HG03108 (cell line): ENCODE results near the gene GCNA.
"Not testable (repeated sequence)": the region's sequence is repeated elsewhere in the genome, so short reads cannot be mapped to it uniquely, and the experiment has no call there.

ENCODE experiments used
- ATAC-seq: cut with Tn5 transposase; IDR thresholded peaks from one replicate; pipeline ENCODE4 v1.9.1; 2021; ENCODE audit warnings: moderate library complexity; ENCODE audit not compliant: unreplicated experiment

The GCNA gene

DNA sequence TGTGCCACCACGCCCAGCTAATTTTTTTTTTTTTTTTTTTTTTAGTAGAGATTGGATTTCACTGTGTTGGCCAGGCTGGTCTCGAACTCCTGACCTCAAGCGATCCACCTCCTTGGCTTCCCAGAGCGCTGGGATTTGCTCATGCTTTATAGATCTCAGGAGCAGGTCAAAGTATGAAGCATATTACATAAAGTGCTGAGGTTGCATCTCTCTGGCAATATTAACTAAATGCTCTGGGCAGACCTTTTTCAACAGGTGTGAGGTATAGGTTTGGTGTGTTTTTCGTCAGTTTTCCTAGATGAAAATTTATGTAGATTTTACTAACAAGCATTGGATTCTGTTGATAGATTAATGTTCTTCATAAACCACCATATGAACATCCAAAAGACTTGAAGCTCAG, 19.3 kb upstream of the GCNA start:
- ATAC-seq, result no peak

DNA sequence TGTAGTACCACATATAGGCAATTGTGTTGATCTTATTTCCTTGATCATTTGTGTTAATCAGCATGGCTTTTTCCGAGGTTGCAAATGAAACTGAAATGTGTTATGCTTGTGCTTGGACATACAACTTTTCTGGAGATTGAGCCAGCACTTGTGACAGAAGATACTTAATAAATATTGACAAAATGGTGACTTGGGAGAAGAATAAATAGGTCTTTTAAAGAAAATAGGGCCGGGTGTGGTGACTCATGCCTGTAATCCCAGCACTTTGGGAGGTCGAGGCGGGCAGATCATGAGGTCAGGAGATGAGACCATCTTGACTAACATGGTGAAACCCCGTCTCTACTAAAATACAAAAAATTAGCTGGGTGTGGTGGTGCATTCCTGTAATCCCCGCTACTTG, 18.5 kb upstream of the GCNA start:
- ATAC-seq, result not testable (repeated sequence)

DNA sequence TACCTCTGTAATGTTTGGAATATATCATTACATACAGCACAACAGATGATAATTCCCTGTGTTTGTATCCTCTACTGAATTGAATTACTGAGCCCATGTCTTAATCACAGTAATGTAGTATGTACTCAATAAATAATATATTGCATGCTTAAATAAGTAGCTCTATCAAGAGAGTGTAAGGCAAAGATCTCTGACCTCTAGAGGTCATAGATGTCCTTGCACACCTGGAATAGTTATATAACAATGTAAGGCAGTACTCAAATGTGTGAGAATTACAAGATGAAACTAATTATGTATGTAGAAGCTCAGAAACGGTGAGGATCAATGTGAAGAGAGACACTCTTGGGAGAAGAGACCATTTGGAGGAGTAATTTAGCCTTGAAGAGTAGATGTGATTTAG, 14.3 kb upstream of the GCNA start:
- ATAC-seq, result no peak

DNA sequence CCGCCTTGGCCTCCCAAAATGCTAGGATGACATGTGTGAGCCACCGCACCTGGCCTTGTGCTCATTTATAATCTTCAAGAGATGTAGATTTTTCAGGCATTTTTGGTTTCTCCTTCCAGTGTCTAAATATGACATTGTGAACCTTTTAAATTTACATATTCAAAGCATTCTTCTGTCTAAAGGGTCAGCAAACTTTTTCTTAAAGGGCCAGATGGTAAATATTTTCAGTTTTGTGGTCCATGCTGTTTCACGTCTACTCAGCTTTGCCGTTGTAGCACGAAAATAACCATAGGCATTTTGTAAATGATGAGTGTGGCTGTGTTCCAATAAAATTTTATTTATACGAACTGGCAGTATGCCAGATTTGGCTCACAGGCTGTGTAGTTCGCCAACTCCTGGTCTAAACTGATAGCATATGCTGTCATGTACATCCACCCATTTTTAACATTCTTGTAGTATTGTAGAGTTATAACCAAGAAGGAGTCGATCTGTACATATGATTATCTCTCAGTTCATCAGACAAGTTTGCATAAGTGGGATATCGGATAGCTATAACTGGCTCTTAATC, 12.7 kb upstream of the GCNA start:
- no peak for ATAC-seq

DNA sequence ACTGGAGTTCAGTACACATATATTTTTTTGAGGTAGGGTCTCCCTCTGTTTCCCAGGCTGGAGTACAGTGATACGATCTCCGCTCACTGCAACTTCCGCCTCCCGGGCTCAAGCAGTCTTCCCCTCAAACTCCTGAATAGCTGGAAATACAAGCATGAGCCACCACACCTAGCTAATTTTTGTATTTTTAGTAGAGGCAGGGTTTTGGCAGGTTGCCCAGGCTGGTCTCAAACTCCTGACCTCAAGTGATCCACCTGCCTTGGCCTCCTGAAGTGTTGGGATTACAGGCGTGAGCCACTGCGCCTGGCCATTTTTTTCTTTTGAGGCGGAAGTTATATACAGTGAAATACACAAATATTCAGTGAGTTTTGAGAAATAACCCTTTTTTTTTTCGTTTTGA, 6.8 kb upstream of the GCNA start:
- ATAC-seq, result not testable (repeated sequence)

DNA sequence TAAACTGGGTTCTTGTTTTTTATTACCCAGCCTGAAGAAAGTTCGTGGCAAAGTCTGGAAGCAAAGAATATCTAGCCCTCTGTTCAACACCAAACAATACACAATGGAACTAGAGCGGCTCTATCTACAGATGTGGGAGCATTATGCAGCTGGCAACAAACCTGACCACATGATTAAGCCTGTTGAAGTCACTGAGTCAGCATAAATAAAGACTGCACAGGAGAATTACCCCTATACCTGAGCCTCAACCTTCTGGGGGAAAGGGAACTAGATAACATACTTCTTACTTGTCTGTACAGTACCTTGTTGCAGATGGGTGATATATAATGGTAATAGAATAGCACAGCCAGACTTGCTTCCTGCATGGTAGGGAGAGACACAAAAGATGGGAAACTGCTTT, 4.6 kb upstream of the GCNA start:
- no peak for ATAC-seq

DNA sequence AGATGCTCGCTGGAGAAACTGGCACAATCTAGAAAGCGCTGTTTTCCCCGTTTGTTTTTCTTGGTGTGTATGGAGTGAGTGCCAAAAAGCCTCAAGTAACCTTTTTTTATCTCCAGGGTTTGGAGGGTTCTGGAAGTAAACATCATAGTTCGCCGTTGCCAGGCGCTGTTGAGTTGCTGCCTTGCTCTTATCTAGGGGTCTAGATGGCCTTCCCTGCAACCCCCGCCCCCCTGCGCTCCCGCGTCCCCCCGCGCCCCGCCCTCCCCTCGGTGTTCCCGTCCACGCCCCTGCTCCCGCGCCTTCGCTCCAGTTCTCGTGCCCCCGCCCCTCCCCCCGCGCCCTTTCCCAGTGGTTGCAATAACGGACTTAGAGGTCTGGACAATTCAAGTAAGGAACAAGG, 555 bp upstream of the GCNA start:
- ATAC-seq, result no peak

DNA sequence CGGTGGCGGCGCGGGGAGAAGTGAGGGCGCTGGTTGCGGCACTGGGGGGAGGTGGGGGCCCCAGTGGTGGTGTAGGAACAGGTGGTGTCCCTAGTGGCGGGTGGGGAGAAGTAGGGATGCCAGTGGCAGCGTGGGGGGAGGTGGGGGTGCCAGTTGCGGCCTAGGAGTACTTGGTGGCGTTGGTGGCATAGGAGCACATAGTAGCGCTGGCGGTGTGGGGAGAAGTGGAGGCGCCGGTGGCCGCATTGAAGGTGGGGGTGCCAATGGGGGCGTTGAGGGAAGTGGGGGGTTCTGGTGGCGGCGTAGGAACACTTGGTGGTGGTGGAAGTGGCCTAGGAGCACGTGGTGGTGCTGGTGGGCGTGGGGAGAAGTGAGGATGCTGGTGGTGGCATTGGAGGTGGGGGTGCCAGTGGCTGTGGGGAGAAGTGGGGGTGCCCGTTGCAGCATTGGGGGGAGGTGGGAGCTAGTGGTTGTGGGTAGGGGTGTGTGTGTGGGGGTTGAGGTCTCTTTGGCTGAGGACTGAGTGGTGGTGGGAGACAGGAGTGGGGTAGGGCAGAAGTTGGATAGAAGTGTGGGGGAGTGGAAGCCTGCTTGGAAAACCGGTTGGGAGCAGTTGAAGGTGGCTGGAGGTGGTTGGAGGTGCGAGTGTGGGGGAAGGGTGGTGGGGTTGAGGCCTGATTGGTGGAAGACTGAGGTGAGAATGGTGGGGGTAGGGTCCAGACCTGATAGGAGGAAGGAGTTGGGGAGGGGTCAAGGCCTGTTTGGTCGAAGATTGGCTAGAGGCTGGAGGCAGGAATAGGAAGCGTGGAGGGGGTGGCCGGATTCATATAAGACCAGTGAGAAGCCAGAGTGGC, 1.1 kb downstream of the GCNA start:
- ATAC-seq, result no peak

DNA sequence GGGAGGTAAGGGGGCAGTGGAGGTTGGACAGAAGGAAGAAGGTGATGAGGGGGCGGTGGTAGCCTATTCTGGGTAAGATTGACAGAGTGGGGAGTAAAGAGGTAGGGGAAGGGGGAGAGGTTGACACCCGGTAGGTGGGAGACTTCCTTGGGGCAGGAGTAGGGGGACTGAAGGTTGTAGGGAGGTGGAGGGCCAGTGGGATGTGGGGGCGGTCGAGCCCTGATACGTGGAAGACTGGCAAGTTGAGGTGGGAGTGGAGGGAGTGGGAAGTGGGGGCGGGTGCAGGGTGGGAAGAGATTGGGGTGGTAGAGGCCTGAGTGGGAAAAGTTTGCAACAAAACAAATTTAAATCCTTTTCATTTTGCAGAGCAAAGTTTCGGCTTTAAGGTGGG, 1.7 kb downstream of the GCNA start:
- no peak for ATAC-seq

DNA sequence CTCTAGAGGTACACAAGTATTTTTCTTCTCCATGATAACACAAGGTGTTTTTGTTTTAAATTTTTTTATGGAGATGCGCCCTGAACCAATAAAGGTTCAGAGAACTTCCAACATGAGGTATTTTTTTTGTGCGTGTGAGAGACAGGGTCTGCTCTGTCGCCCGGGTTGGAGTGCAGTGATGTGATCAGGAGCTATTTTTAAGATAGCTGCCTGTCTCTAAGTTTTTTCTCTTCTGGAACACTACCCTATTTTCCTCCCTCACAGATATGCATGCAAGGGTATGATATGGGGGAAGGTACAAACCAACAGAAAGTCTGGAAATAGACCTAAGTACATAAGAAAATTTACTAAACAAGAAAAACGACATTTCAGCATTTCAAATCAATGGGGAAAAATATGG, 3.0 kb downstream of the GCNA start:
- no peak for ATAC-seq

DNA sequence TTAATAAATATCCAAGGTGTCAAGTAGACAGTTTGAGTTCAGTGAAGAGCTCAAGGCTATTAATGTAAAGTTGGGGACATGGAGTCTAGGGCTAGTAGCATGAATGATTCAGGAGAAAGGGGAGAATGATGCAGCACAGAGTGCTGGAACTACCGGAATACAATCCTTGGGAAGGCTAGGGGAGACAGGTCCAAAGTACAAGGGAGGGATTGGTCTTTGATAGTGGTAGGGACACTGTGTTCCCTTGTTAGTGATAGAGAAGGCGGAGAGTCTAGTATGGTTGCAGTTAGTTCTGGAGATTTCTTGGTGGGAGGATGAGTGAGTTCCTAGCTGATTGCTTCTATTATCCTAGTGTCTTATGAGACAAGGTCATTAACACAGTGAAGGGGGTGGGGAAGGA, 8.7 kb downstream of the GCNA start:
- no peak for ATAC-seq

DNA sequence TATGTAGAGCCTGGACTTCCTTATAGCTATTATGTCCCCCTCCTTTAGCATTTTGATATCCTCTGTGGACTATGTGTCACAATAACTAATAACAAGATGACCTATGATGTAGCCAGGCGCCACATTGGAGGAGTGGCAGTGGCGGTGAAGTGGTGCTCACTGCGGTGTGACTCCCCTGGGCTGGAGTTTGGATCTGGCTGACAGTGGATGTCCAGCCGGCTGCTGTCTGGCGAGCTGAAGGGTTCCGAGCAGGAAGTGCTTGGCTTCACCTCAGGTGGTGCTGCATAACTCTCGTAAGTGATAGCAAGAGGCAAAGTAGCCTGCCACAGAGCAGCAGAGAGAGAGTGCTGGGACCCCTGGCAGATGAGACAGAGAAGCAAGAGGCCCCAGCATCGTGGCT, 15.0 kb downstream of the GCNA start:
- not testable (repeated sequence) for ATAC-seq

DNA sequence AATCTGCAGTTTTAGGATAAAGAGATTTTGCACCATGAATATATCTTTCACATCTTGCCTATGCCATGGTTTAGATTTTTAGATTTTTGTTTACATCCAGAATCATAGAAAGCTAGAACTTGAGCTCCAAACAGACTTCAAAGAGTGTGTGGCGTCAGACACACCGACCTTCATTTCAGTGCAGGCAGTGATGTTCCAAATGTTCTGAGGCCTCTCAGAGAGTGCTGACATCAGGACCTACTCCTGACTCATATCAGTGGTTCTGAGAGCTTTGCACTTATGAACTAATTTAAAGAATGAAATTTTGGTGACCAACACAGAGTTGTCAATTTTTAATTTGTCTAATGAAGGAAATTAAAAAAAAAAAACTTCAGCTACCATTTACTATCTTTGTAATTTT, 21.7 kb downstream of the GCNA start:
- ATAC-seq, result no peak

DNA sequence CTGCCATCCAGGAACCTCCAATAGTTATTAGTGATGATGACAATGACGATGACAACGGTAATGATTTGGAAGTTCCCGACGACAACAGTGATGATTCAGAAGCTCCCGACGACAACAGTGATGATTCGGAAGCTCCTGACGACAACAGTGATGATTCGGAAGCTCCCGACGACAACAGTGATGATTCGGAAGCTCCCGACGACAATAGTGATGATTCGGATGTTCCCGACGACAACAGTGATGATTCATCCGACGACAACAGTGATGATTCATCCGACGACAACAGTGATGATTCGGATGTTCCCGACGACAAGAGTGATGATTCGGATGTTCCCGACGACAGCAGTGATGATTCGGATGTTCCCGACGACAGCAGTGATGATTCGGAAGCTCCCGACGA, 25.4 kb downstream of the GCNA start:
- ATAC-seq, result no peak

DNA sequence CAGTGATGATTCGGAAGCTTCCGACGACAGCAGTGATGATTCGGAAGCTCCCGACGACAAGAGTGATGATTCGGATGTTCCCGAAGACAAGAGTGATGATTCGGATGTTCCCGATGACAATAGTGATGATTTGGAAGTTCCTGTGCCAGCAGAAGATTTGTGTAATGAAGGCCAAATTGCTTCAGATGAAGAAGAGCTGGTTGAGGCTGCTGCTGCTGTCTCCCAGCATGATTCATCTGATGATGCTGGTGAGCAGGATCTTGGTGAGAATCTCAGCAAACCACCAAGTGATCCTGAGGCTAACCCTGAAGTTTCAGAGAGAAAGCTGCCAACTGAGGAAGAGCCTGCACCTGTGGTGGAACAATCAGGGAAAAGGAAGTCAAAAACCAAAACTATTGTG, 25.9 kb downstream of the GCNA start:
- no peak for ATAC-seq

DNA sequence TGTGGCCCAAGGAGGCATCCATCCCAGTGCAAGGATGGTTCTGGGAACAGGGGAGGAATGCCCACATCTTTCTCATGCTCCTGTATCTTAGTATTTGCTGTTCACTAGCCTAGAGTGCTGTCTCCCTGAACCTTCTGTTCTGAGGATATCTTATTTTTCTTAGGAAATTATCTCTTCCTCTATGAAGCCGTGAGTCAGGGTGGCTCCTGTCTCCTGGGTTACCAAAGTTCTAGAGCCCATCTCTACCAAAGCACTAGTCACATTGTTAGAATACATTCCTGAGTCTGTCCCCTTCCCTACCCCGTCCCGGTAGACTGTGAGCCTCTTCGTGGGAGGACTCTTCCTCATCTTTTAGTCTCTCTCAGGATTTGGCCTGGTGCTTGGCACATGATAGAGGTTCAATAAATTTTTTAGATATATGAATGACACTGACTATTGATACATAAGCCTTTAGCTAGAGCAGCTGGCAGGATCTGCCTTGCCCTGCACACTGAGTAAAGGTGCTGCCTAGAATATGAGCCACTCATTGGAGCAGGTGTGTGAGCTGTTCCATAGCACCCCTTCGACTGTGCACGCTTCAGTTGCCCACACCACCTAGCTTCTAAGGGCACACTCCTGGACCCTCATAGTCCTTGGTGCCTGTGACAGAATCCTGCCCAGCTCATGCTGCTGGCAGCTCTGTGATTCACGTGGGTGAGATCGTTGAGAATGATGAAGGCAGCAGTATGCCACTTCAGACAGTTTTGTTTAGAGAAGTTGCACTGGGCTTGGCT, 26.7 kb downstream of the GCNA start:
- ATAC-seq, result no peak

DNA sequence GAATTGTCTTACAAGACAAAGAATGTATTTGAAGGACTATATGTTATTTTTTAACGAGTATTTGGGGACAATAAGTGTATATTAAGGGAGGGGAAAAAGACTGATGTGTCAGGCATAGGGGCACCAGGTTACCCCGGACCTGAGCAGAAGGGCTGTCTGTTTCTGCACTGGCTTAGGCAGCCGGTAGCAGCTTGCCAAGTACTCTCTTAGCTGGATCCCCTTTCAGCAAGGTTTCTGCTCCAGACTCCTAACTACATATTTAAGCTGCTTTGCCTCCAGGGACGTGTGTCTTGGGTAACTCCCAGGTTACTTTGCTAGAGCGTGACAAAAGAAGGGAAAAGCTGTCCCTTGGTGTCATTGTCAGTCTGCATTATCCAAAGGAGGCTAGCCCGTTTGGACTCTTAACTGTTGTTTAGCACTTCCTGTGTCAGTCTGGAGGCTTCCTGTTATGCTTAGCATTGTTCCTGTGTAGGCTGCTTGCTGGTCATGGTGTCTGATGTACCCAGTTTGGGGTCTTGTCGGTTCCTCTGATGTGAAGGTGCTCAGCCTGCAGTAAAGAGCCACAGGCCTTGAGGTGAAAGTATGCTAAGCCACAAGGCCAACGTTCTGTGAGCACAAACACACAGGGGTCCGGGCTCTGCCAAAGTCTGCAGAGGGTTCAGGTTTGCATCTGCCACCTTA, 28.4 kb downstream of the GCNA start:
- no peak for ATAC-seq

DNA sequence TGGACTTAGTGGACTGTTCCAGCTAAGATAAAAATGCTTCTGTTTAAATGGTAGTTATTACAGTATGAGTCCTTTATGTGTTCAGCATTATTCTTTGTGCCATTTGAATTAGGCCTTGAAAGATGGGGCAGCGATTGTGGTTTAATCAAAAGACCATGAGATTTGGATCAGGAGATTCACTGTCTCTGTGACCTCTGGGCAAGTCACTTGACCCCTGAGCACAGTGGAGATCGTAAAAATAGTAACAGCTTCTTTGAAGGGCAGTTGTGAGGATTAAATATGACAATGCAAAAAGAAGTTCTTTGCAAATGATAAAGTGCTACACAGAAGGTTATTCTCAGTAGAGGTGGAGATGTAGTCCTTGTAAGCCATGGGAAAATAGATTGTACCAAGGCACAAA, 29.3 kb downstream of the GCNA start:
- no peak for ATAC-seq

DNA sequence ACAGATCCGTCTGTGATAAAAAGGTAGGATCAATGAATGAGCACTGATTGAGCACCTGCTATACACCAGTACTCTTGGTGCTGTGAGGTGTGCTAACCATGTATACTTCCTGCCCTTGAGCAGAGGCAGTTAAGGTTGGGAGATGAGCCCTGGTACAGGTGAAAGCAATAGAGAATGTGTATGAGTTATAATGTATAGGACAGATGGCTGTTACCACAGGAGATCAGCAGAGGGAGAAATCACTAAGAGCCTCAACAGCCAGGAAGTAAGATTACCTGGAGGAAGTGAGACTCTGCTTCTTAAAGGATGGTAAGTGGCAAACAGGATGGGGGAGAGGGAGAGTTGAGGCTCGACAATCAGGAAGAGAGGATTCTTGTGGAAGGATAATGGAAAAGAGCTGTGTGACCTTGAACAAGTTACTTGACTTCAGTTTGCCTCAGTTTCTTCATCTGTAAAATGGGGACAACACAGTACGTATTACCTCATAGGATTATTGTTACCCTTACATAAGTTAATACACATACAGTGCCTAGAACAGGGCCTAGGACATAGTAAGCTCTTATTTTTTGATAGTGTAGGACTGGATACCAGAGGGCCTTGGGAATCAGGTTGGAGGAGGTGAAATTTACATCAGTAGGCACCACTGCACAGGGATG, 31.0 kb downstream of the GCNA start:
- no peak for ATAC-seq

DNA sequence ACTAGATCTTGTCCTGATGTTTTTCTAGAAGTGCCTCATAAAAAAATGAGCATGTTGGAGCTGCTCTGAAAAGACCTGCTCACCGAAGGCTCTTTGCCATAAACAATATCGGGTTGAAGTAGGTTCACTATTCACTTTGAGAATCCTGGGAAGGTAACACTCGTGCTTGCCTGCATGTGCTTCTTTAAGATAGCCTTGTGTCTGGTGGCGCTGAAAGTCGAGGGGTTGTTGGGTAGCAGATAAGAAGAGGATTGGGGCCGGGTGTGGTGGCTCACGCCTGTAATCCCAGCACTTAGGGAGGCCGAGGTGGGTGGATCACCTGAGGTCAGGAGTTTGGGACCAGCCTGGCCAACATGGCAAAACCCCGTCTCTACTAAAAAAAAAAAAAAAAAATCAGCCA, 33.5 kb downstream of the GCNA start:
- not testable (repeated sequence) for ATAC-seq

DNA sequence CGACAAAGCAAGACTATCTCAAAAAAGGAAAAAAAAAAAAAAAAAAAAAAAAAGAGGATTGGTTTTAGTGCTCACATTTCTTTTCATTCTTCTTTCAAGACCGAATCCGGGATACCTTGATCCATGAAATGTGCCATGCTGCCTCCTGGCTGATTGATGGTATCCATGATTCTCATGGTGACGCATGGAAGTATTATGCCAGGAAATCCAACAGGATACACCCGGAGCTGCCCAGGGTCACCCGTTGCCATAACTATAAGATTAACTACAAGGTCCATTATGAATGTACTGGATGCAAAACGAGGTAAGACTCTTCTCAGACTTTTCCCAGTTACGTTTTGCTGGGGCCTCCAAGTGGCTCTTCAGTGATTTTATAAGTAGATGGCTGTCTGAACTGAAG, 34.0 kb downstream of the GCNA start:
- no peak for ATAC-seq
